ENCODE results near the gene POU2F1. TPM values are rescaled to one million over a fixed set of nuclear protein-coding genes. Genes with fewer than 3 reads are reported as not detected.

POU2F1 gene
- total RNA-seq, 1 experiment from 2014 or later, result 28.5 TPM

- CTCF ChIA-PET, result no interaction called here
- H3F3A ChIP-seq (ENCODE audit: insufficient read depth, low read depth), result no peaks in the 10 kb centered on the region
Observed at GRCh38 chr1:167182571-167183320, 37.9 kb upstream of the POU2F1 start.

GRCh38 chr1:167184081-167184480 is 36.6 kb upstream of the POU2F1 start:
- no peaks in the 10 kb centered on the region for H3F3A ChIP-seq (ENCODE audit: insufficient read depth, low read depth)
- no TSS peak for BruUV-seq (replicated peaks)
- no peak overlapping the region for H2AFZ ChIP-seq
- H3K4me2 ChIP-seq, result no peak overlapping the region
- H3K4me3 ChIP-seq, result no peak overlapping the region
- H4K20me1 ChIP-seq (ENCODE audit: insufficient read depth), result no peaks in the 10 kb centered on the region
- H3K79me2 ChIP-seq (ENCODE audit: low read depth), result no peaks in the 10 kb centered on the region
- no peaks in the 10 kb centered on the region for H3K27me3 ChIP-seq (ENCODE audit: insufficient read depth, low read depth)
- no peaks in the 10 kb centered on the region for H3K9me2 ChIP-seq (ENCODE audit: insufficient read depth)
- no peaks in the 10 kb centered on the region for H3K9me3 ChIP-seq (ENCODE audit: insufficient read depth, low read depth)
- TF ChIP-seq, protein P1, sequence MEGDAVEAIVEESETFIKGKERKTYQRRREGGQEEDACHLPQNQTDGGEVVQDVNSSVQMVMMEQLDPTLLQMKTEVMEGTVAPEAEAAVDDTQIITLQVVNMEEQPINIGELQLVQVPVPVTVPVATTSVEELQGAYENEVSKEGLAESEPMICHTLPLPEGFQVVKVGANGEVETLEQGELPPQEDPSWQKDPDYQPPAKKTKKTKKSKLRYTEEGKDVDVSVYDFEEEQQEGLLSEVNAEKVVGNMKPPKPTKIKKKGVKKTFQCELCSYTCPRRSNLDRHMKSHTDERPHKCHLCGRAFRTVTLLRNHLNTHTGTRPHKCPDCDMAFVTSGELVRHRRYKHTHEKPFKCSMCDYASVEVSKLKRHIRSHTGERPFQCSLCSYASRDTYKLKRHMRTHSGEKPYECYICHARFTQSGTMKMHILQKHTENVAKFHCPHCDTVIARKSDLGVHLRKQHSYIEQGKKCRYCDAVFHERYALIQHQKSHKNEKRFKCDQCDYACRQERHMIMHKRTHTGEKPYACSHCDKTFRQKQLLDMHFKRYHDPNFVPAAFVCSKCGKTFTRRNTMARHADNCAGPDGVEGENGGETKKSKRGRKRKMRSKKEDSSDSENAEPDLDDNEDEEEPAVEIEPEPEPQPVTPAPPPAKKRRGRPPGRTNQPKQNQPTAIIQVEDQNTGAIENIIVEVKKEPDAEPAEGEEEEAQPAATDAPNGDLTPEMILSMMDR (conservative IDR thresholded peaks at IDR 0.05), result no peak
- no peak for TF ChIP-seq EZH2 (IDR thresholded peaks at IDR 0.05; ENCODE audit: low read depth)
- intact Hi-C loops (cut with micrococcal nuclease; ENCODE audit: unreplicated experiment), result no loop called here
- ChIA-PET CTCF (no interaction called here), POLR2A (ENCODE audit: unreplicated experiment) (no interaction called here)
- no peaks in the 10 kb centered on the region for H3K36me3 ChIP-seq (ENCODE audit: low read depth)
- no peak for DNase-seq
- H3K27ac ChIP-seq, result no peak overlapping the region
- no peaks in the 10 kb centered on the region for H3K4me1 ChIP-seq (replicated peaks; ENCODE audit: insufficient read depth)

More at GRCh38 chr1:167182571-167183320, 37.9 kb upstream of the POU2F1 start:
- no peak overlapping the region for H3K27ac ChIP-seq
- intact Hi-C loops (cut with micrococcal nuclease; ENCODE audit: unreplicated experiment), result no loop called here
- H3K4me2 ChIP-seq, result no peak overlapping the region
- no peaks in the 10 kb centered on the region for H3K79me2 ChIP-seq (ENCODE audit: low read depth)
- H3K27me3 ChIP-seq (ENCODE audit: insufficient read depth, low read depth), result no peaks in the 10 kb centered on the region
- H3K4me1 ChIP-seq (replicated peaks; ENCODE audit: insufficient read depth), result no peaks in the 10 kb centered on the region
- H3K4me3 ChIP-seq, result no peak overlapping the region
- no peak overlapping the region for H2AFZ ChIP-seq
- no peak for DNase-seq
- no peaks in the 10 kb centered on the region for H3K9me2 ChIP-seq (ENCODE audit: insufficient read depth)
- no peaks in the 10 kb centered on the region for H4K20me1 ChIP-seq (ENCODE audit: insufficient read depth)
- no TSS peak for BruUV-seq (replicated peaks)
- TF ChIP-seq, protein P1 (conservative IDR thresholded peaks at IDR 0.05), result no peak
- no peak for TF ChIP-seq EZH2 (IDR thresholded peaks at IDR 0.05; ENCODE audit: low read depth)
- POLR2A ChIA-PET (ENCODE audit: unreplicated experiment), result no interaction called here
- H3K36me3 ChIP-seq (ENCODE audit: low read depth), result no peaks in the 10 kb centered on the region
- H3K9me3 ChIP-seq (ENCODE audit: insufficient read depth, low read depth), result no peaks in the 10 kb centered on the region

DNA sequence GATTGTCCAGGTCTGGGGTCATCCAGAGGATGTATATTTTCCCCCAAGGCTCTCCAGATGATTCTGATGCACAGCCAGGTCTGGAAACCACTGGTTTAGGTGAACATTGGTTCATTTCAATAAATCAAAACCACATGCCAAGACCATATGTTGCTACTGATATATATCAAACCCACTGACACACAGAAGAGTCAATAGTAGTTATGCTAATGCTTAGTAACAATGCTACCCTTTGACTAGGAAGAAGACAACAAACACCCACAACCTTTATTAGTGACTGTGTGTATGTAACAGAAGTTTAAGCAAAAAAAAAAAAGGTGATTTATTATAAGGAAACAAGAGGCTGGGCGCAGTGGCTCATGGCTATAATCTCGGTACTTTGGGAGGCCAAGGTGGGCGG is 35.6 kb upstream of the POU2F1 start:
- Histone ChIP-seq H3F3A (ENCODE audit: insufficient read depth, low read depth) (no peaks in the 10 kb centered on the region), H3K36me3 (ENCODE audit: low read depth) (no peaks in the 10 kb centered on the region), H3K9me3 (ENCODE audit: insufficient read depth, low read depth) (no peaks in the 10 kb centered on the region), H3K4me1 (replicated peaks; ENCODE audit: insufficient read depth) (no peaks in the 10 kb centered on the region), H3K4me3 (no peak overlapping the region), H3K79me2 (ENCODE audit: low read depth) (no peaks in the 10 kb centered on the region), H3K4me2 (no peak overlapping the region), H3K27me3 (ENCODE audit: insufficient read depth, low read depth) (no peaks in the 10 kb centered on the region), H3K9me2 (ENCODE audit: insufficient read depth) (no peaks in the 10 kb centered on the region), H4K20me1 (ENCODE audit: insufficient read depth) (no peaks in the 10 kb centered on the region), H2AFZ (no peak overlapping the region), H3K27ac (no peak overlapping the region)
- DNase-seq, result no peak
- BruUV-seq (replicated peaks), result no TSS peak
- CTCF ChIA-PET, result no interaction called here
- POLR2A ChIA-PET (ENCODE audit: unreplicated experiment), result no interaction called here
- TF ChIP-seq, protein P1 (conservative IDR thresholded peaks at IDR 0.05), result no peak
- no peak for TF ChIP-seq EZH2 (IDR thresholded peaks at IDR 0.05; ENCODE audit: low read depth)
- intact Hi-C loops (cut with micrococcal nuclease; ENCODE audit: unreplicated experiment), result no loop called here
